Upper lobe of left lung (tissue), 4 donors: ENCODE data around the gene LAYN.

Experiments
- POLR2A ChIP-seq, 4 donors: fragments of 450-650 bp; IDR thresholded peaks; one replicate each; pipeline ENCODE4 v1.5.1; 2016 to 2017; ENCODE audit warnings: antibody characterized with exemption in 4 of 4, mild to moderate bottlenecking in 2 of 4
- TF ChIP-seq, protein P1 (sequence below), 6 experiments: fragments of 450-650 bp in 4 of 6; fragments of 200-600 bp in 2 of 6; sonication (generic) in 2 of 6; IDR thresholded peaks; one replicate each; pipeline ENCODE4 v1.5.1; 2016 to 2019; ENCODE audit warnings: antibody characterized with exemption in 6 of 6

DNA sequence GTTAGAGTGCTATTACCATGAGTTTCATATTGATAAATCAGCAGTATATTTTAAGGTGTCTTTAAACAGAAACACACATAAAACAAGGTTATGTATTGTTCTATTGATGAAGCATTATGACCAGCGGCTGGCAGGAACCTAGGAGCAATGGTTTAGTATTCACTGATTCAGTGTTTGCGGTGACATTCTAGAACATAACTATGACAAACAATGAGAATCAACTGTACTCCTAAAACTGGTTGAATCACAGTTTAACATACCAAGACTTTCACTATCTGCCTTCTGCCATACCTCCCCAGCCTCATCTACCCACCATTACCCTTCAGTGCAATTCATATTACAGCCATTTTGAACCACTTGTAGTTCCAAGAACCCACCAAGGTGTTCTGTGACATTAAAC is 17.2 kb upstream of the LAYN start:
- TF ChIP-seq POLR2A (IDR thresholded peaks at IDR 0.05), result no peak
- TF ChIP-seq, protein P1, sequence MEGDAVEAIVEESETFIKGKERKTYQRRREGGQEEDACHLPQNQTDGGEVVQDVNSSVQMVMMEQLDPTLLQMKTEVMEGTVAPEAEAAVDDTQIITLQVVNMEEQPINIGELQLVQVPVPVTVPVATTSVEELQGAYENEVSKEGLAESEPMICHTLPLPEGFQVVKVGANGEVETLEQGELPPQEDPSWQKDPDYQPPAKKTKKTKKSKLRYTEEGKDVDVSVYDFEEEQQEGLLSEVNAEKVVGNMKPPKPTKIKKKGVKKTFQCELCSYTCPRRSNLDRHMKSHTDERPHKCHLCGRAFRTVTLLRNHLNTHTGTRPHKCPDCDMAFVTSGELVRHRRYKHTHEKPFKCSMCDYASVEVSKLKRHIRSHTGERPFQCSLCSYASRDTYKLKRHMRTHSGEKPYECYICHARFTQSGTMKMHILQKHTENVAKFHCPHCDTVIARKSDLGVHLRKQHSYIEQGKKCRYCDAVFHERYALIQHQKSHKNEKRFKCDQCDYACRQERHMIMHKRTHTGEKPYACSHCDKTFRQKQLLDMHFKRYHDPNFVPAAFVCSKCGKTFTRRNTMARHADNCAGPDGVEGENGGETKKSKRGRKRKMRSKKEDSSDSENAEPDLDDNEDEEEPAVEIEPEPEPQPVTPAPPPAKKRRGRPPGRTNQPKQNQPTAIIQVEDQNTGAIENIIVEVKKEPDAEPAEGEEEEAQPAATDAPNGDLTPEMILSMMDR (IDR thresholded peaks at IDR 0.05), result no peak
